HG03520 (cell line): ENCODE results near the gene SEMA3E.

Experiments used
- ATAC-seq: cut with Tn5 transposase; IDR thresholded peaks from one replicate; pipeline ENCODE4 v1.9.1; 2021; ENCODE audit warnings: mild to moderate bottlenecking, moderate library complexity; ENCODE audit not compliant: unreplicated experiment

Gene SEMA3E

GRCh38 chr7:83643012-83643411 is 5.9 kb downstream of the SEMA3E start:
- ATAC-seq, result no peak

- no peak for ATAC-seq
Measured at GRCh38 chr7:83640731-83641537, 8.0 kb downstream of the SEMA3E start.

- ATAC-seq, result no peak
Measured at GRCh38 chr7:83640240-83640639, 8.7 kb downstream of the SEMA3E start.

GRCh38 chr7:83633516-83633915 is 15.4 kb downstream of the SEMA3E start:
- ATAC-seq, result no peak

GRCh38 chr7:83629117-83629880 is 19.6 kb downstream of the SEMA3E start:
- no peak for ATAC-seq

- no peak for ATAC-seq
Measured at GRCh38 chr7:83617858-83618257, 31.1 kb downstream of the SEMA3E start.

- ATAC-seq, result no peak
Measured at GRCh38 chr7:83614112-83614511, 34.8 kb downstream of the SEMA3E start.

- ATAC-seq, result peak; percentile 67
Measured at GRCh38 chr7:83613232-83613631, 35.7 kb downstream of the SEMA3E start.

- ATAC-seq, result no peak
Measured at GRCh38 chr7:83611776-83612175, 37.2 kb downstream of the SEMA3E start.

GRCh38 chr7:83610649-83611304 is 38.2 kb downstream of the SEMA3E start:
- no peak for ATAC-seq

- ATAC-seq, result no peak
Measured at GRCh38 chr7:83608716-83609115, 40.2 kb downstream of the SEMA3E start.

GRCh38 chr7:83603649-83604048 is 45.3 kb downstream of the SEMA3E start:
- ATAC-seq, result no peak

GRCh38 chr7:83599131-83599530 is 49.8 kb downstream of the SEMA3E start:
- no peak for ATAC-seq

GRCh38 chr7:83593921-83594475 is 54.9 kb downstream of the SEMA3E start:
- ATAC-seq, result no peak

GRCh38 chr7:83588602-83589240 is 60.2 kb downstream of the SEMA3E start:
- no peak for ATAC-seq

- ATAC-seq, result no peak
Measured at GRCh38 chr7:83586281-83586680, 62.7 kb downstream of the SEMA3E start.

GRCh38 chr7:83581667-83582435 is 67.1 kb downstream of the SEMA3E start:
- ATAC-seq, result no peak

GRCh38 chr7:83579740-83580139 is 69.2 kb downstream of the SEMA3E start:
- no peak for ATAC-seq

GRCh38 chr7:83575436-83575835 is 73.5 kb downstream of the SEMA3E start:
- no peak for ATAC-seq

GRCh38 chr7:83574616-83575015 is 74.3 kb downstream of the SEMA3E start:
- ATAC-seq, result no peak
